Measurements from ENCODE around the gene ARPC5. TPM values are rescaled to one million over a fixed set of nuclear protein-coding genes. Genes with fewer than 3 reads are reported as not detected.
"Not testable (repeated sequence)": the region's sequence is repeated elsewhere in the genome, so short reads cannot be mapped to it uniquely, and the experiment has no call there.

The ARPC5 gene
- total RNA-seq, 1 donor from 2014 or later: 109 TPM

DNA sequence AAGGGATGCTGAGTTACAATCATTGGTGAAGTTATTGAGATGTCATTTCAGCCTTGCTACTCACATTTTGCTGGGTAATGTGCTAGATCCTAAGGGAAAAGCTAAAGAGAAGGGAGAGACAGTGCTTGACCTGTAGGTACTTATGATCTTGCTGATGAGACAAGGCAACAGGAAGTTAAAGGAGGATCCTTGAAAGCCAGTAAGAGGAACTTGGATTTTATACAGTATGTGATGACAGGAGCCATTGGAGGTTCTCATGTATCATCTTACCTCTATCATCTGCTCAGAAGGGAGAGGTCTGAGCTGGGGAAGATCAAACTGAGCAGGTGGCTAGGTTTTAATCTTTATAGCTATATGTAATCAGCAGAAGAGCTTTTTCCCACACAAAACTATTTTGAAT is 11.2 kb upstream of the ARPC5 start:
- no peak for DNase-seq (ENCODE audit: low read depth in 2 of 2)

DNA sequence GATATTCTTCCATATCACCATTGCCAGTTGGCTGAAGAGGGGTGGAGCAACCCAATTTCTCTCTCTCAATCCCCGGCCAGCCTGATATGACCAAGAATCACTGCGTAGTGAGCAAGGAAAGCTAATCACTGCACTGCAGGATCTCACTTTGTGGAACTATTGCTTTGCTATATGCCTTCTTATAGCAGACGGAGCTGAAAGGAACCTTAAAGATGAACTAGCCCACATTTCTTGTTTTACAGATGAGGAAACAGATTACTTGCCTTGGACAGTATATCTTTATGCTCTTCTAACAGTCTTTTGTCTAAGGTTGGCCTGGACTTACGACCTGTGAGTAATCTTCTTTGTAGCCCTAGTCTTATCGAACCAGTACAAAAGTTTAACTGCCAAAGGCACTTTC is 9.9 kb upstream of the ARPC5 start:
- DNase-seq (ENCODE audit: low read depth in 2 of 2): no peak

DNA sequence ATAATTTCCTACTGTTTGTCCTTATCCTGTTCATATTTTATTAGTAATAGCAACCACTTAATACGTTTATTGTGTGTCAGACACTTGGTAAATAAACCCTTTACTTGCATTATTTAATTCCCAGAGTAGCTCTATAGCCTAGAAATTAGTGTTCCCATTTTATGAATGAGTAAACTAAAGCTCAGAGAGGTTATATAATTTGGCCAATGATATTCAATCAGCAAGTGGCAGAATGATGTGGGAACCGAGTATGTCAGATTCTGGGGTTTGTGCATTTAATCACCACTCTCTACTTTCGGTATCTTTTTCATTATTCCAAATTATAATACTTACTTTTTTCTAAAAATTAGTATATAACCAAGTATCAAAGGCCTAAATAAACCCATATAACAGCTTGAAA is 6.6 kb upstream of the ARPC5 start:
- DNase-seq (ENCODE audit: low read depth in 2 of 2): no peak

DNA sequence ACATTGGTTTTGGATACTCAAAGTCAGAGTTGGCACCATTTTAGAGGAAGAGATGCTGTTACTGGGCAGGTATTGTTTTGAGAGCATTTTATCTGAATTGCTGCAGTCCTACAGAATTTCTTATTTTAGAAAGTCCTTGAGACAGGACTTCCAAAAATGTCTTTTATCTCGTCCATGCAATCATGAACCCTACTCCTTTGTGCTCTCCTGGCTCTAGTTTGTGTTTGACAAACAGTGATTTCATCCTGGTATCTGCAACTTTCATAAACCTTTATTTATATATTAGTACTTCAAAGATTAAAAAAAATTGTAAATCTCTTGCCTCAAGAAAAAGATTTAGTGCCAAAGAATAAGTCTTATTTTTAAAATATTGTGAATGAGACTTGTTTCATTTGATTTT is 4.6 kb upstream of the ARPC5 start:
- no peak for DNase-seq (ENCODE audit: low read depth in 2 of 2)

DNA sequence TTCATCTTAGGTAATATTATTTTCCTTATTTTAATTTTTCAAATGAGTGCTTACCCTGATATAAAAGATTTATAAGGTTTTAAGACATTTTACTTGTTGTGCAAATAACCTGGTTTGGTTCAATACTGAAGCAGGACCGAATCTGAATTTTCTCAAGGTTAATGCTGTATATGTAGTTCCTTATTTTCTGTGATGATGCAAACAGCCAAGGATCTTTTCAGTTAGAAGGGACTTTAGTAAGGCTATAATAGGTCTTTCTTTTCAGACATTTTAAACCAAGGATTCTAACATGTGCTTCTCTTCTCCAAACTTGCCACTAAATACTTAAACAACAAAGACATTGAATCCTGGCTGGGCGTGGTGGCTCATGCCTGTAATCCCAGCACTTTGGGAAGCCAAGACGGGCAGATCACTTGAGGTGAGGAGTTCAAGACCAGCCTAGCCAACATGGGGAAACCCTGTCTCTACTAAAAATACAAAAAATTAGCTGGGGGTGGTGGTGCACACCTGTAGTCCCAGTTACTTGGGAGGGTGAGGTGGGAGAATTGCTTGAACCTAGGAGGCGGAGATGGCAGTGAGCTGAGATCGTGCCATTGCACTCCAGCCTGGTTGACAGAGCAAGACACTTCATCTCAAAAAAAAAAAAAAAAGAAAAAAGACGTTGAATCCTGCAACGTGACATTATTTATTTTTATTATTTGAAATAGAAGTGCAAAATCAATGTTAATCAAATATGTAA is 3.2 kb upstream of the ARPC5 start:
- no peak for DNase-seq (ENCODE audit: low read depth in 2 of 2)

DNA sequence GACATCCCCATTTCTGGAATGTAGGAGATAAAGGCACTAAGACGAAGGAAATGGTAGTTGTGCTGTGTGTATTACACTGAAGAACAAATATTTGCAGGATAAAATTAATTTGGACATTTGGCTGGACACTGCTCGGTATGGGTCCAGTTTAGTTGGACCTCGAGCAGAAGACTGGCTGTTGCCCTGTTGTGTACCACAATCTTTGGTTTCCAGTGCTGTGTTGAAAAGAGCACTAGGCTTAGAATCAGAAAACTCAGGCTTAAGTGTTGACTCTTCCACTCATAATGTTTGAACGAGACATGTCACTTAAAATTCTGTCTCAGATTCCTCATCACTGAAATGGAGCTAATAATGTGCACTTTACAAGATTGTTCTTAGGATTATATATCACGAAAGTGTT is 1.2 kb upstream of the ARPC5 start:
- DNase-seq (ENCODE audit: low read depth in 2 of 2): no peak

DNA sequence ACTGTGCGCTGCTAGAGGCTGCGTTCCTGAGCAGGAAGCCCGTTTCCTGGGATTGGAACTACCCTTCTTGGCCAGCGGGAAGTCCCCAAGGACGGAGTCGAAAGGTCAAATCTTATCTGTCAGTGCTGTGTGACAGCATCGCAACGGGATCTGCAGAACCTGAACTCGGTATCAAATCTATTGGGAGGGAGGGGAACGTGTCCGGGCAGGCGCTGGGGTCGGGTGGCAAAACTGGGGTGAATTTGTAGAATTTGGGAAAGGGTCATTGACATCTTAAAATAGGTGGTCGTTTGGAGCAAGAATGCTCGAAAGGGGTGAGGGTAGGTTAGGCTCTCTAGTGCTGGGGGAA is 725 bp upstream of the ARPC5 start:
- no peak for DNase-seq (ENCODE audit: low read depth in 2 of 2)

DNA sequence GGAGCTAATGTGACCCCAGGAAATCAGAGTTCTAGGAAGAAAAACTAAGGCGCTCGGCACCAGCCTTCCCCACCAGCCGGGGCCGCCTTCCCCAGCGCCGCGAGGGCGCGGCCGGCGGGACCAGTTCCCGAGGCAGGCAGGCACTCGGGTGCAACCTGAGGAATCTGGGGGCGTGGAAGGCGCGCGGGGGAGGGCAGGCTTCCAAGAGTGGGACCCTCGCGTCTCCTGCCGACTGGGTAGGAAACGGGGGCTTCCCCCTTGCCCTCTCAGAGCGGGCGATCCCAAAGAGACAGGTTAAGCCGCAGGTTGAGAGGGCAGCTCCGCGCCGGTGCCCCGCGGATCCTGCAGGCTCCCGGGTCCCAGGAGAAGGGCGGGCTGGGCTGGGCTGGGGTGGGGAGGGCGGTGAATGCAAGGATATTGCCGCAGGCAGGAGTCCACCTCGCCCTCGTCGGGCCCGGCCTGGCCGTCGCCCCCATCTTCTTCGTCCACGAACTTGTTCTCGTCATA is 431 bp downstream of the ARPC5 start:
- DNase-seq (ENCODE audit: low read depth in 2 of 2): peak in 1 of 2 donors; percentile 29

DNA sequence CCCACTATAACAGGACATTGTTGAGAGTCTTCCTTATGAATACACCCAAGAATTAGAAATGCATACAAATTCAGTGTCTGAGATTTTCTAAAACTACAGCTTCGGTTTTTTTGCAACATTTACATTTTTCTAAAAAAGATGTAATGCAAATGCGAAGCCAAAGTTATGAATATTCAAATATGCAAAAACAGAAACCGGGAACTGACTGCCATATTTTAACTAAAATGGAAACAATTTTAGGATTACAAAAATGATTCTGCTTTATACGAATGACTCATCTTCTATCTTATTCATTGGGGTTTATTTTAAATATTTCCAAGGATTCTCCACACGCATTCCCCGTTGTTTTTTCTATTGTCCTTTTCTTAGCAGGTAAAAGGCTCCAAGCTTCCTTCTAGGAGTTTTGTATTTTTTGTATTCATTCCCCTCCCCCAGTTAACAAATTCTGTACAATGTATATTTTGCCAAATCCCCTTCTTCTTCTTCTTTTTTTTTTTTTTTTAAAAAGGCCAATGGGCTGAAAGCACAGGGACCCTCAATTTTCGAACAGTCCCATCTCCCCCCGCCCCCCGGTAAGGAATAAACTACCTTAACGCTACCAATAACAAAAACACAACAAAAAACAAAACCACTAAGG is 1.0 kb downstream of the ARPC5 start:
- no peak for DNase-seq (ENCODE audit: low read depth in 2 of 2)

DNA sequence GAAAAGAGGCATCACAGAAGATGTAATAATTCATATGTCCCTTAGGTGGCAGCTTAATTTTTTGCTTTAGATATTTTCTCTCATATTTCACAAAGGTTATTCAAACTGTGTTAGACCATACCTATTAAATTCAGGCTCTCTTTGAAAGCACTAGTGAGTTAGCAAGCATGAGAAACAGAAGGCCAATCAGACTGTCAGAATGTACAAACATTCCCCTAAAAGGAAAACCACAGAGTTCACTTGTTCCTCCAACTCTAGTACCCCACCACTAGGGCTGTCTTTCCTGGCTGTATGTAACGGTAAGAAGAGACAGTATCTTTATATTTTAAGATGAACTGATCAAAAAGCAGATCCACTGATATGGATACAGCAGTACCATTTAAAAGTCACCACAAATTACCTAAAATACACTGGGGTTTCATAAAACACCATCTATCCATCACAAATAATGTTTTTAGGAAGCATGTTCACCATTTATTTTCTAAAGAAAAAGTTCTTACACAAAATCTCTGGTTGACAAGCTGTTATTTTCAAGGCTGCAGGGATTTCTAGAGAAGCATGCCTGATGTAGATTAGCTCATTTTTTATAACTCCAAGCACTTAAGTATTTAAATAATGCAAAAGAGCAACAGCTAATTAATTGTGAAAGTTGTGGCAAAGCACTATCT is 1.8 kb downstream of the ARPC5 start:
- peak; percentile 74 to 86 for DNase-seq (ENCODE audit: low read depth in 2 of 2)

DNA sequence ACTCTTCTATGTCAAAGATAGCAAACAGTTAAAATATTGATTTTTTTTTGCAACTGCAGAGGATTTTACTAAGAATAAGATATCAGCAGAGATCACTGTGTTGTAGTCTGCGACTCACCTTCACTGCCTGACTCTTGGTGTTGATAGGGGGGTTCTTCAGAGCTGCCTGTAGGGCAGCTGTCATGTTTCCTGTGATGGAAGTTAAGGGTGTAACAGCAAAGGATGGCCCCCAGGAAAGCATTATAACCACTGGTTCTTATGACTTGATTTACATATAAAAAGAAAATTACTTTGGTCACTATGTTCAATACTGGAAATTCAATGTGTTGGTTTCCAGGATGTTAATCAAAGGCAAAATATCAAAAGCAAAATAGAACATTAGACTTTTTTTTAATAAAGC is 2.6 kb downstream of the ARPC5 start:
- DNase-seq (ENCODE audit: low read depth in 2 of 2): no peak

DNA sequence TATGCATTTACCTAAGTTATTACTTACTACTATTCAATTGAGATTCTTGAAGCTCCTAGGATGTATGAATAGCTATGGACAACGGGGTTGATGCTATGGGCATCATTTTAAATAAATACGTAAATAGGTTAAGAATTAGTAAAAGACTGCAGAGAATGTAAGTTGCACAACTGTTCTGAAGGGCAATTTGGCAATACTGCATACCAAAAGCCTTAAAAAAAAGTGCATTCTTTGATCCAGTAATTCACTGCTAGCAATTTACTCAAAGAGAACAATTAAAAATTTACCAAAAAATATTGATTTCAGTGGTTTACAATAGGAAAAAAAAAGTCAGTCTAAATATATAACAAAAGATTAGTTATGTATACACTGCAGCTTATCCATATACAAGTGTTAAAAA is 3.5 kb downstream of the ARPC5 start:
- DNase-seq (ENCODE audit: low read depth in 2 of 2): no peak

DNA sequence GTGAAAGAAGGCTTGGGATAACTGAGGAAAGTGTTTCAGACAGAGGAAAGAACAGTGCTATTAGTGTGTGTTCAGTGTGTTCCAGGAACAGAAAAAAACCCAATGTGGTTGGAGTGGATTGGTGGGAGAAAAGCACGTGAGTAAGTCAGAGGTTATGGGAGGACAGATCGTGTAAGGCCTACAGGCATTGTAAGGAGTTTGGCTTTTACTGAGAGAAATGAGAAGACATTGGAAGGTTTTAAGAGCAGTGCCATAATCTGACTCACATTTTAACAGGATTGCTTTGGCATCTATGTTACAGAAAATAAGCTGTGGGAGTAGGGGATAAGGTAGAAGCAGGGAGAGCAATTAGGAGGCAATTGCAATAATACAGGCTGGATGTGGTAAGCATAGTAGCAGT is 4.8 kb downstream of the ARPC5 start:
- DNase-seq (ENCODE audit: low read depth in 2 of 2): no peak

DNA sequence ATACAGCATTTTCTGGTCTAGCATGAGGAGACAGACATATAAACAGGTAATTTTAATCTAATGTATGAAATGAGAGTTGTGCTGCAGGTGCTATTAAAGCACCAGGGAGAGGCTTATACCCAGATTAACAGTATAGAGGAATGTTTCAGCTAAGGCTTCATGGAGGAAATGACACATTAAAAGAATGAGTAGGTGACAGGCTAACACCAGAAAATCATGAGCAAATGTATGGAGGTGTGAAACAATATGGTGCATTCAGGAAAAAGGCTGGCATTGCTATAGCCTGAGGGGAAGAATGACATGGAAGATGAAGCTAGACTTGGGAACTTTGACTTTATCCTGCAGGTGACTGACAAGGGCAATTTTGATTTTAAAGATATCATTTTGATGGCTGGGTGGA is 7.0 kb downstream of the ARPC5 start:
- no peak for DNase-seq (ENCODE audit: low read depth in 2 of 2)

DNA sequence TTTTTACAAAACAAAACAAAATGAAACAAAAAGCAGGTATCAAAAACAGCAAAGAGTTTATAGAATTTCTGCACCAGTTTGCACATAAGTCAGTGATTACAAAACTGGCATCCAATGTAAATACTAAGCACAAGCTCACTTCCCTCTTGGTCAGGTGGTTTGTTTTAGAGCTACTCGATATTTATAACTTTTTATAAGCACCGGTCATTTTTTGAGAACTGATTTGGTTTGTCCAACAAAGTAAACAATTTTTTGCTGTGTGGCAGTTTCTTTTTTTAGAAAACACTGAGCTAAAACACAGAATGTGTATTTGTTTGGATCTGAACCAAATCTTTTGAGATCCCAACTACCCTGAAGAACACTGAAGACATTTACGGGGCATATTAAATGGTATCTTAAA is 9.3 kb downstream of the ARPC5 start:
- not testable (repeated sequence) for DNase-seq (ENCODE audit: low read depth in 2 of 2)

DNA sequence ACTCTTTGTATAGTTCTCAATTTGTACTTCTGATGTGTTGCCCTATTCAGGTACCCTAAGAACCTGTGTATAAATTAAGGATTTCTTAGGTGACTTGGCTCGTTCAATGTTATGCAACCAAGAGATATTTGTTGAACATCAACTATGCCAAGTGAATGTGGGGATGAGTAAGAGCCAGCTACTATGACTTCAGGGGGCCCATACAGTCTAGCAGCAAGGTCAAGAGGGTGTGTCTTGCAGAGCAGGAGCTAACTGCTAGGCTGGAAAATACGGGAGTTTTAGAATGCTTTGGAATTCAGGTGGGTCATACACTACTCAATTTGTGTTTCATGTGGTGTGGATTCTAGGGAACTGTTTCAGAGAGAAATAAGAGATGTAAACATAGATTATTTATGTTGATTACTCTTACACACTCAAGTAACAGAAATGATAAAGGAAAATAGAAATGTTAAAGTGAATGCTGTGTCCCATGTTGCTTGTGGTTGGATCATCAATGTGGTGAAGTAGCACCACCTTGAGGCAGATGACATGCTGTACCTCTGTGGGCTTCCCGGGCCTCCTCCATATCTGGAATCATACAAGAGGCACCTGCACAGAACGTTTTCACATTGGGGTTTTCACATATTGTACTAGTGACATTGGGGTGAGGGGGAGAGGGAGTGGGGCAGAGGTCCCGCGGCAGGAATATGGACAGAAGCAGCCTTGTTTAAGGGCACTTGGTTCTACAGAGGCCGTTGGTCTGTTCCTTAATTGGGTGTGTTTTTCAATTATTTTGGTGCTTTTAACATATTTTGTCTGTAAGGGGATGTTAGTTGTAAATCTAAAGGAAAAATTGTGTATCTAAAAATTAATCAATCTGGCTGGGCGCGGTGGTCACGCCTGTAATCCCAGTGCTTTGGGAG is 12.4 kb downstream of the ARPC5 start:
- DNase-seq (ENCODE audit: low read depth in 2 of 2): peak; percentile 65 to 67

DNA sequence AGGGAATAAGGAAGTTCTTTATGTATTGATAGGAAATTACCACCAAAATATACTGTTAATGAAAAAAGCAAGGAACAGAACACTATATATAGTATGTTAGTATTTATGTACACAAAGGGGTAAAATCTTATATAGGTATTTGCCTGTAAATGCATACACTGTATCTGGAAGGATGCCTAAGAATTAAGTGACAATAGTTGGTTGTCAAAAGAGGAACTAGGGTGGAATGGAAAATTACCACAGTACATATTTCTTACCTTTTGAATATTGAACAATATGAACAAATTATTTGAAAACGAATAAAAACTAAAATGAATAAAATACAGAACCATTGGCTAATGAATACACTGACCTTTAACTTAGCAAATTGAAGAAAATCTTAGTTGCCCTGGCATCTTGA is 13.6 kb downstream of the ARPC5 start:
- DNase-seq (ENCODE audit: low read depth in 2 of 2): no peak

DNA sequence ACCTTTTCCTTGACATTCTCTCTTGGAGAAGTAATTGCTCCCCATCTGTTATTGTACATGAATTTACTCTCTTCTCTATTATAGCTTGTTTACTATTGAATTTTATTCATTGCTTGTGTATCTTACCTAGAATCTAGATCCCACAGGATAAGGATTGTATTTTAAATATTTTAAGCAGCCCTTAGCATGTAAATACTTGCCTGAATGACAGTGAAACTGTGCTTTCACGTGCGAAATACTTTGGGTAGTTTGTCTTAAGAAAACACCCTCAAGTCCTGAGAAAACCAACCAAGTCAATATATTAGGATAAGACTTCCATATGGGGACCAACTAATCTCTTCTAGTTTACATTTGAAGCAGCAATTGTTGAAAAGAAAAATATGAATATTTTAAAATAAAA is 15.3 kb downstream of the ARPC5 start:
- no peak for DNase-seq (ENCODE audit: low read depth in 2 of 2)

DNA sequence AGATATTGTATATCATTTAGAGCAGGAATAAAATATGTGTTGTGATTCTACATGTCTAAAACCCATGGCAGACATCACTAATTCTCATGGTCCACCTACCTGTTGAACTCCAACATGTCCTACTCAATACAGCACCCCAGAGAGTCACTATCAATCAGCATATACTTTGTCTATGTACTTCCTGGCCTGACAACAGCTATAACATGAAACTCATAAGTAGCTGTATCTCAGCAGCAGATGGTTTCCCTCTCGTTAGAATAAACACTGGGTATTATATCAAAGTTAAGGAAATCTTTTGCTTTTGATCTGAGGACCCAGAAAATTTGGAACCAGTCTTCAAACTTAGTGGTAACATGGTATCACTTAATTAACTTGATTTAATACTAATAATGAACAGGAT is 15.8 kb downstream of the ARPC5 start:
- DNase-seq (ENCODE audit: low read depth in 2 of 2): no peak

DNA sequence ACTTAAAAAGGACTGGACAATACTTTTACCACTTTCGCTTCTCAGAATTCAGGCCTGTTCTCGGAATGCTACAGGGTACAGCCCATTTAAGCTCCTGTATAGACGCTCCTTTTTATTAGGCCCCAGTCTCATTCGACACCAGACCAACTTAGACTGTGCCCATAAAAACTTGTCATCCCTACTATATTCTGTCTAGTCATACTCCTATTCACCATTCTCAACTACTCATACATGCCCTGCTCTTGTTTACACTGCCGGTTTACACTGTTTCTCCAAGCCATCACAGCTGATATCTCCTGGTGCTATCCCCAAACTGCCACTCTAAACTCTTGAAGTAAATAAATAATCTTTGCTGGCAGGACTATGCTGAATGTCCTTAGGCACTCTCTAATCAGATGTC is 17.4 kb downstream of the ARPC5 start:
- DNase-seq (ENCODE audit: low read depth in 2 of 2): not testable (repeated sequence)

DNA sequence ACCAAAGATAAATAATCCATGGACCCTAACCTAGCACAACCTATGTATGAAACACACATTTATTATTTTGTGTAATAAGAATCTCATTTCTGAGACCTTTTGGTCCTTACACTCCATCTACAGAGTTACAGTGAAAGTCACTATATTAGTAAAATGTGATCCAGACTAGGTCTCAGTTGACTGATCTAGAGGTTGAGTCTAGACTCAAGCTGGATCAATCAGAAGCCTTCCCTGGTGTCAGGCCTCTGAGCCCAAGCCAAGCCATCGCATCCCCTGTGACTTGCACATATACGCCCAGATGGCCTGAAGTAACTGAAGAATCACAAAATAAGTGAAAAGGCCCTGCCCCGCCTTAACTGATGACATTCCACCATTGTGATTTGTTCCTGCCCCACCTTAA is 22.6 kb downstream of the ARPC5 start:
- DNase-seq (ENCODE audit: low read depth in 2 of 2): not testable (repeated sequence)

DNA sequence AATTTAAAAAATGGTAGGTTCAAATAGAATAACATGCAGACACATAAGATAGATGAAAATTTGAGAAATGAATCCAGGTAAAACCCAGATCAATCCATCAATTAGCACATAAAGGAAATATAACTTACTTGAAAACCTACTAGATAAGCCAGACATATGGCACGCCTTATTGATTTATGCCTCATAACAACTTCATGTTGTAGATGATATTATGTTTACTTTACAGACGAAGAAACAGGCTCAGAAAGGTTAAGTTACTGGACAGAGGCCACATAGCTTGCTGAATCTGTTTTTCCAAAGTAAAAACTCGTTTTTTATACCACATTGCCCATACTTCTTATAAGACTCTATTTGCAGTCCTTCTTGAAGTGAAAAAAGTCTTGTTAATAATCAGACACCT is 23.2 kb downstream of the ARPC5 start:
- DNase-seq (ENCODE audit: low read depth in 2 of 2): no peak

Data from dermis microvascular lymphatic vessel endothelial cell (primary cell).